Measurements from ENCODE around the gene NMNAT3. TPM values are rescaled to one million over a fixed set of nuclear protein-coding genes. Genes with fewer than 3 reads are reported as not detected.

NMNAT3 gene
- total RNA-seq, 2 donors from 2014 or later, result 4.5 to 4.6 TPM

GRCh38 chr3:139558351-139559266 lies 119.2 kb downstream of the NMNAT3 start:
- intact Hi-C loops (cut with DNase I), result no loop called here
- Histone ChIP-seq H3K27ac (no peak overlapping the region), H3K4me1 (no peaks in the 10 kb centered on the region), H3K27me3 (no peaks in the 10 kb centered on the region), H3K4me3 (no peak overlapping the region), H3K9ac (ENCODE audit: low read depth in 2 of 2, low read length in 2 of 2) (no peak overlapping the region), H3K9me3 (no peaks in the 10 kb centered on the region), H3K36me3 (no peaks in the 10 kb centered on the region)
- DNase-seq, result no peak
- no peak for TF ChIP-seq CTCF (IDR thresholded peaks at IDR 0.05)

GRCh38 chr3:139557041-139557440 lies 120.7 kb downstream of the NMNAT3 start:
- intact Hi-C loops (cut with DNase I), result no loop called here
- Histone ChIP-seq H3K9ac (ENCODE audit: low read depth in 2 of 2, low read length in 2 of 2) (no peak overlapping the region), H3K27me3 (no peaks in the 10 kb centered on the region), H3K36me3 (no peaks in the 10 kb centered on the region), H3K4me3 (no peak overlapping the region), H3K4me1 (no peaks in the 10 kb centered on the region), H3K9me3 (no peaks in the 10 kb centered on the region), H3K27ac (no peak overlapping the region)
- no peak for DNase-seq
- TF ChIP-seq CTCF (IDR thresholded peaks at IDR 0.05), result no peak

- Histone ChIP-seq H3K27ac (no peak overlapping the region), H3K4me3 (no peak overlapping the region), H3K27me3 (no peaks in the 10 kb centered on the region), H3K9me3 (no peaks in the 10 kb centered on the region), H3K36me3 (no peaks in the 10 kb centered on the region), H3K9ac (ENCODE audit: low read depth in 2 of 2, low read length in 2 of 2) (no peak overlapping the region), H3K4me1 (no peaks in the 10 kb centered on the region)
- no peak for TF ChIP-seq CTCF (IDR thresholded peaks at IDR 0.05)
- intact Hi-C loops (cut with DNase I), result no loop called here
- no peak for DNase-seq
These were observed 122.5 kb downstream of the NMNAT3 start for GRCh38 chr3:139555249-139555648.

GRCh38 chr3:139554628-139555027 lies 123.1 kb downstream of the NMNAT3 start:
- no peaks in the 10 kb centered on the region for H3K4me1 ChIP-seq
- no peaks in the 10 kb centered on the region for H3K36me3 ChIP-seq
- TF ChIP-seq CTCF (IDR thresholded peaks at IDR 0.05), result no peak
- no peaks in the 10 kb centered on the region for H3K27me3 ChIP-seq
- intact Hi-C loops (cut with DNase I), result no loop called here
- H3K9ac ChIP-seq (ENCODE audit: low read depth in 2 of 2, low read length in 2 of 2), result no peak overlapping the region
- H3K9me3 ChIP-seq, result no peaks in the 10 kb centered on the region
- no peak for DNase-seq
- H3K4me3 ChIP-seq, result no peak overlapping the region
- H3K27ac ChIP-seq, result no peak overlapping the region

- no peak overlapping the region for H3K27ac ChIP-seq
- no peaks in the 10 kb centered on the region for H3K36me3 ChIP-seq
- no peaks in the 10 kb centered on the region for H3K9me3 ChIP-seq
- H3K4me3 ChIP-seq, result no peak overlapping the region
- H3K4me1 ChIP-seq, result no peaks in the 10 kb centered on the region
- no peaks in the 10 kb centered on the region for H3K27me3 ChIP-seq
- no peak for DNase-seq
- TF ChIP-seq CTCF (IDR thresholded peaks at IDR 0.05), result no peak
- no peak overlapping the region for H3K9ac ChIP-seq (ENCODE audit: low read depth in 2 of 2, low read length in 2 of 2)
- intact Hi-C loops (cut with DNase I), result no loop called here
These were observed 125.0 kb downstream of the NMNAT3 start for GRCh38 chr3:139552632-139553365.

Data from colonic mucosa (tissue), 4 donors.